MM.1S (cell line): ENCODE data around the gene TWF2.

ENCODE experiments used
- CTCF ChIP-seq: fragments of 300-600 bp; sonication (generic); IDR thresholded peaks from 2 replicates; pipeline ENCODE4 v1.5.1; 2016; ENCODE audit warnings: antibody characterized with exemption, low read length, mixed read lengths
- EZH2 ChIP-seq: fragments of 300-600 bp; sonication (generic); optimal IDR thresholded peaks from 2 replicates; pipeline ENCODE3; 2017; ENCODE audit warnings: low read depth, mild to moderate bottlenecking, antibody characterized with exemption, low read length, mixed read lengths
- EZH2phosphoT487 ChIP-seq: fragments of 300-600 bp; sonication (generic); IDR thresholded peaks from 2 replicates; pipeline ENCODE4 v1.6.1; 2018; ENCODE audit warnings: antibody characterized with exemption, low read length

GRCh38 chr3:52250122-52250521 lies 11.2 kb upstream of the TWF2 start:
- no peak for TF ChIP-seq CTCF
- TF ChIP-seq EZH2phosphoT487 = no peak
- no peak for TF ChIP-seq EZH2
